IPS-20b (cell line): ENCODE results near the gene MEG3.

ENCODE experiments used
- H3K27ac ChIP-seq: one replicate; pipeline ENCODE4 v1.5.1; 2013; ENCODE audit warnings: low read length
- H3K27me3 ChIP-seq: 2 replicates; pipeline ENCODE4 v1.6.1; 2013; ENCODE audit warnings: mild to moderate bottlenecking, low read length, inconsistent platforms; ENCODE audit not compliant: insufficient read depth
- H3K36me3 ChIP-seq: 2 replicates; pipeline ENCODE4 v1.6.1; 2013; ENCODE audit warnings: low read depth, mild to moderate bottlenecking, inconsistent platforms, low read length, moderate library complexity; ENCODE audit not compliant: insufficient read depth
- H3K4me1 ChIP-seq: 2 replicates; pipeline ENCODE4 v1.6.1; 2013; ENCODE audit warnings: mild to moderate bottlenecking, control low read depth, inconsistent platforms, low read length, moderate library complexity; ENCODE audit not compliant: insufficient read depth
- H3K4me3 ChIP-seq: 2 replicates; pipeline ENCODE4 v1.5.1; 2013; ENCODE audit warnings: mild to moderate bottlenecking, low read length, inconsistent platforms
- H3K9ac ChIP-seq: 2 replicates; pipeline ENCODE4 v1.6.1; 2013; ENCODE audit warnings: low read depth, mild to moderate bottlenecking, inconsistent platforms, low read length, moderate library complexity
- H3K9me3 ChIP-seq: 2 replicates; pipeline ENCODE4 v1.6.1; 2013; ENCODE audit warnings: mild to moderate bottlenecking, low read depth, low read length, inconsistent platforms; ENCODE audit not compliant: insufficient read depth

MEG3 gene

GRCh38 chr14:100864206-100864605 is 38.3 kb downstream of the MEG3 start:
- H3K9me3 ChIP-seq: peaks cover 7% of the 10 kb centered on the region; the same call in 1 of the 2 replicates
- H3K4me3 ChIP-seq: no peak overlapping the region
- H3K36me3 ChIP-seq: no peaks in the 10 kb centered on the region
- no peaks in the 10 kb centered on the region; the same call in 1 of the 2 replicates for H3K27me3 ChIP-seq
- no peak overlapping the region for H3K27ac ChIP-seq
- H3K9ac ChIP-seq: no peak overlapping the region
- H3K4me1 ChIP-seq: no peaks in the 10 kb centered on the region

DNA sequence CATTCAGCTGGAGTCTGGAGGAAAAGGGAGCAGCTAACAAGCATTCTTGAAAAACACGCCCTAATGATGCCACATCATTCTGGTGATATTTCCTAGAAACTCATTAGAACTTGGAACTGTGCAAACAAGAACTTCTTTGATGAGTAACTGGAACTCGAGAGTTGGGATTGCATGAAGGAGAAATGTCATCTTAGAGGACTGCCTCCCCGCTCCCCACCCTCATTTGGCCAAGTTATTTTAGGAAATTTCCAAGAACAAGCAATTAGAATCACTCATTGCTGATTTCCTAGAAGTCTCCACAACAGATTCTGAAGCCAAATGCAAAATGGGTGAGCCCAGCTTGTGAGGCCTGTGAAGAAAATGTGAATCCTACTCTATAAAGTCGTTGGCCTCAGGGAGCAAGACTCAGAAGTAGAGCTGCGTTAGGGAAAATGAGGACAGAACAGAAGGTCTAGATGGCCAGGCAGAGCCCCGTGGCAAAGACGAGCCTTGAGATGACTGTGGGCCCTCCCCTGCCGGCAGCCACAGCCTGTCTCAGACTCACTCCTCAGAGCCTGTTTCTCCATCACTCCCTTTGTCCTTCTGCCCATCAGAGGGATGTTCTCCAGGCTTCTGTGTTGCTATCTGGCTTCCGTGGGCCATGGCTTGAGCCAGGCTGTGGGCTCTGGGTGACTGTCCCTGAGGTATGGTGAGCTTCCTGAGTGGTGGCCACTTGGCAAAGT is 39.2 kb downstream of the MEG3 start:
- H3K27me3 ChIP-seq: no peaks in the 10 kb centered on the region; the same call in 1 of the 2 replicates
- H3K27ac ChIP-seq: no peak overlapping the region
- no peaks in the 10 kb centered on the region for H3K36me3 ChIP-seq
- H3K4me1 ChIP-seq: no peaks in the 10 kb centered on the region
- no peak overlapping the region for H3K9ac ChIP-seq
- no peak overlapping the region for H3K4me3 ChIP-seq
- H3K9me3 ChIP-seq: peaks cover 7% of the 10 kb centered on the region; the same call in 1 of the 2 replicates

- peaks cover 7% of the 10 kb centered on the region; the same call in 1 of the 2 replicates for H3K9me3 ChIP-seq
- no peaks in the 10 kb centered on the region; the same call in 1 of the 2 replicates for H3K27me3 ChIP-seq
- H3K4me1 ChIP-seq: no peaks in the 10 kb centered on the region
- no peak overlapping the region for H3K4me3 ChIP-seq
- H3K36me3 ChIP-seq: no peaks in the 10 kb centered on the region
- no peak overlapping the region for H3K9ac ChIP-seq
- no peak overlapping the region for H3K27ac ChIP-seq
Measured at GRCh38 chr14:100865682-100866591, 40.0 kb downstream of the MEG3 start.

- Histone ChIP-seq H3K4me3 (no peak overlapping the region), H3K9ac (no peak overlapping the region), H3K27me3 (no peaks in the 10 kb centered on the region; the same call in 1 of the 2 replicates), H3K4me1 (no peaks in the 10 kb centered on the region), H3K36me3 (no peaks in the 10 kb centered on the region), H3K27ac (no peak overlapping the region), H3K9me3 (peaks cover 7% of the 10 kb centered on the region; the same call in 1 of the 2 replicates)
Measured at GRCh38 chr14:100866666-100867630, 41.0 kb downstream of the MEG3 start.

DNA sequence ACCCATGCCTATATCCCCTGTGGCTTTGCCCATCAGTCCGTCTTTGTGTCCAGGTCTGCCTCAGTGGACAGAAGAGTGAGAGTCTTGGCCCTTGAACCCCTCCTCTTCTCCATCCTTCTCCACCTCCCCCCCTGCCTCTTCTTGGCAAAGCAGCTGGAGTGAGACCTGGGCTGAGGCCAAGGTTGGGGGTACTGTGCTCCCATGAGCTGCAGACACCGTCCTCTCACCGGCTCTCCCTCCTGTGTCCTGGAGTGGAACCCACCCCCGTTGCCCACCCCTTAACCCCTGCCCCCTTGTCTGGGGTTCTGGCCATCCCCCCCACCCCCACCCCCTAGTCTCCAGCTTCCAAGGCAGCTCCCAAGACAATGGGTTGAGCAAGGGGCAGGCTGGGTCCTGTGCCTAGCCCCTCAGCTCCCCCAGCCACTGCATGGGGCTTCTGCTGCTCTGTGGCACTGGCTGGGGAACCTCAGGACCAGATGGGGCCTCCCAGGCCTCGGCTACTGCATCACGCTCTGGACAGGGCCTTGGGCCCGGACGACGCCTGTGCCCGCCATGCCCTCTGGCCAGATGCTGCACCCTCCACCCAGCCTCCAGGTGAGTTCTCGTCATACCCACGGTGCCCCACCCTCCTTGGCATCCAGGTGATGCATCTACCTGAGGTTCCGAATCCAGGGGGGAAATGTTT is 41.9 kb downstream of the MEG3 start:
- Histone ChIP-seq H3K9ac (no peak overlapping the region), H3K4me3 (no peak overlapping the region), H3K4me1 (no peaks in the 10 kb centered on the region), H3K27ac (no peak overlapping the region), H3K9me3 (peaks cover 5% of the 10 kb centered on the region; the same call in 1 of the 2 replicates), H3K27me3 (no peaks in the 10 kb centered on the region; the same call in 1 of the 2 replicates), H3K36me3 (no peaks in the 10 kb centered on the region)

DNA sequence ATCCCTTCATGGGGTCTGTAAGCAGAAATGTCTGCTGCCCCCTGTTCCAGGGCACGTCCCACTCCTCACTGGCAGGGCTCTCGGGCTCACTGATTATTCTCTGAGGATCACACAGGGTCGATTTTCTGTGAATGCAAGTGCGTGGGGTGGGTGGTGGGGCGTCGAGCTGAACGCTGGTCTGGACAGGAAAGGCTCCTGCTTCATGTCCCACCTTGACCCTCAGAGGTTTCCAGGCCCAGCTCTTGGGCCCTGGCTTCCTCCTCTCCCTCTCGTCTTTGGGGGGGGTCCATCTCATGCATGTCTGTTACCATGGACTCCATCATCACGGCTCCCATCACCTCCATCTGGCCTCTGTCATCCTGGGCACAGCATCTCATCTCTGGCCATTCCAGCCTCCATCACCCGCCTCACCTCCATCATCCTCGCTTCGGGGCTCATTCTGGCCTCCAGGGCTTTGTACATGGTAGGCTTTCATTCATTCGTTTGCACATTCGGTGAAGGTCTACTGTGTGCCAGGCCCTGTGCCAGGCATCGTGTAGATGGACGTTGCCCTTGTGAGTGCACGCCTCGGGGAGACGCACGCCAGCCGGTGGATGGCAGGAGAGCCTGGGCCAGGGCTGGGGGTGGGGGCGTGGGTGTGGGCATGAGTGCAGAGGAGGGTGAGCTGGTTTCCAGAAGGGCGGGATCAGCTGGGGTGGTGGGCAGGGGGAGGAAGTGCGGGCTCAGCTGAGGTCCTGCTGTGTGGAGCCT is 42.9 kb downstream of the MEG3 start:
- Histone ChIP-seq H3K27ac (no peak overlapping the region), H3K36me3 (no peaks in the 10 kb centered on the region), H3K4me3 (no peak overlapping the region), H3K27me3 (no peaks in the 10 kb centered on the region), H3K9me3 (no peaks in the 10 kb centered on the region), H3K9ac (no peak overlapping the region), H3K4me1 (no peaks in the 10 kb centered on the region)

DNA sequence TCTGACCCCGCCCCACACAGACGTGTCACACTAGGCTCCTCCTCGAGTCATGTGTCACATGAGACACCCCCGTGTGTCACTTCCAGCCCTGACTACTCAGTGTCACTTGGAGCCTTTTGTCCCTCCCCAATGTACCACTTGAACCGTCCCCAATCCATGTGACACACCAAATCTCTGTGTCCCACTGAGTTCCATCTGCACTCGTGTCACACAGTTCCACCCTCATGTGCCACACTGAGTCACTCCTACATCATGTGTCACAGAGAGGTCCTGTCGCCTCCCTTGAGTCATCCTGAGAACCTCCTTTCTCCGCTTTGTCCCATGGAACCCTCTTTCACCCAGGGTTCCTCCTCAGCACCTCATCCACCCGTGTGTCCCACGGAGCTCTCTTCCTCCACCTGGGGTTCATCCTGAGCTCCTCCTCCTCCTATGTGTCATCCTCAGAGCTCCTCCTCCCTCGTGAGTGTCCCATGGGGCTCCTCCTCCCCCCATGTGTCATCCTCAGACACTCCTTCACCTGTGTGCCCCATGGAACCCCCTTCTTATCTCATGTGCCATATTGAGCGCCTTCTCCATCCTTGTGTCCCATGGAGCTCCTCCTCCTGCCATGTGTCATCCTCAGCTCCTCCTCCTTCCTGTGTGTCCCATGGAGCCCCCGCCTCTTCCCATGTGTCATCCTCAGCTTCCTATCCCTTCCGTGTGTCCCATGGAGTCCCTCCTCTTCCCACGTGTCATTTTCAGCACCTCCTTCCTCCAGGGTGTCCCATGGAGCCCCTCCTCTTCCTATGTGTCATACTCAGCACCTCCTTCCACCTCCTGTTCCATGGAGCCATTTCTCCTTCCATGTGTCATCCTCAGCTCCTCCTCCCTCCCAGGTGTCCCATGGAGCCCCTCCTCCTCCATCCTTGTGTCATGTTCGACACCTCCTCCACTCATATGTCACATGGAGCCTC is 45.6 kb downstream of the MEG3 start:
- H3K4me3 ChIP-seq: no peak overlapping the region
- H3K36me3 ChIP-seq: no peaks in the 10 kb centered on the region
- no peaks in the 10 kb centered on the region for H3K27me3 ChIP-seq
- no peak overlapping the region for H3K9ac ChIP-seq
- no peaks in the 10 kb centered on the region for H3K9me3 ChIP-seq
- no peaks in the 10 kb centered on the region for H3K4me1 ChIP-seq
- H3K27ac ChIP-seq: no peak overlapping the region

- H3K27ac ChIP-seq: no peak overlapping the region
- no peak overlapping the region for H3K4me3 ChIP-seq
- H3K36me3 ChIP-seq: no peaks in the 10 kb centered on the region
- H3K27me3 ChIP-seq: no peaks in the 10 kb centered on the region
- H3K9me3 ChIP-seq: no peaks in the 10 kb centered on the region
- H3K4me1 ChIP-seq: no peaks in the 10 kb centered on the region
- no peak overlapping the region for H3K9ac ChIP-seq
Measured at GRCh38 chr14:100872259-100873095, 46.6 kb downstream of the MEG3 start.

GRCh38 chr14:100873096-100873482 is 47.2 kb downstream of the MEG3 start:
- no peak overlapping the region for H3K4me3 ChIP-seq
- H3K27ac ChIP-seq: no peak overlapping the region
- no peaks in the 10 kb centered on the region for H3K27me3 ChIP-seq
- H3K4me1 ChIP-seq: no peaks in the 10 kb centered on the region
- no peak overlapping the region for H3K9ac ChIP-seq
- no peaks in the 10 kb centered on the region for H3K9me3 ChIP-seq
- H3K36me3 ChIP-seq: no peaks in the 10 kb centered on the region
